ENCODE data around the gene C8B.

C8B gene

DNA sequence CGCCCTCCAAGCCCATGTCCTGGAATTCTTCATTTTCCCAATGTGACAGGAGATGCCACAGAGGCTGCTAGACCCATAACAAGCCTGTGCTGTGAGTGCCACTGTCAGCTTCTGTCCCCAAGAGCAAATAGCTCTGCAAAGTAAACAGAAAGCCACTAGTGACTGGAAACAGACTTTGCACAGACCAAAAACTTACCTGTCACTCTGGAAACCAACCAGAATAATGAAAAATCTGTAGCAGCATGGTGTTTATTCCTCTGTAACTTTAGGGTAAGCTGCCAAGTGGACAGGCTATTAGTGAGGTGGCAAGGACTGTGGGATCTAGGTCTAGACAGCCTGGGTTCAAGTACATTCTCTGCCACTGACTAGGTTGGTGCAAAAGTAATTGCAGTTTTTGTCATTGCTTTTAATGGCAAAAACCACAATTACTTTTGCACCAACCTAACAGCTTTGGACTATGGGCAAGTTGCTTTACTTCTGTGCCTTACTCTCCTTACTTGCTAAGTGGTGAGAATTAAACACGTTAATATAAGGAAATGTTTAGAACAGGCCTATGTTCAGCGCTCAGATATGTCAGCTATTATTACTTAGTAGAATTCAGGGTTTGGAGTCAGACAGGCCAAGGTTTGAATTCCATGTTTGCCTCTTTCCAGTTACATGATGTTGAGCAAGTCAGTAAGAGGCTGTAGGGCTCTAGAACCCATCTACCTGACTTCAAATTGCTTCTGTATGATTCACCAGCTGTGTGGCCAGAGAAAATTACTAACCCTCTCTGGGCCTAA is at the start of gene C8B:
C8B (minus strand) TSS at position 100 of the 782 bp plus-strand sequence; CDS start at position 33, 67 bp downstream.
- TF ChIP-seq, protein P1, sequence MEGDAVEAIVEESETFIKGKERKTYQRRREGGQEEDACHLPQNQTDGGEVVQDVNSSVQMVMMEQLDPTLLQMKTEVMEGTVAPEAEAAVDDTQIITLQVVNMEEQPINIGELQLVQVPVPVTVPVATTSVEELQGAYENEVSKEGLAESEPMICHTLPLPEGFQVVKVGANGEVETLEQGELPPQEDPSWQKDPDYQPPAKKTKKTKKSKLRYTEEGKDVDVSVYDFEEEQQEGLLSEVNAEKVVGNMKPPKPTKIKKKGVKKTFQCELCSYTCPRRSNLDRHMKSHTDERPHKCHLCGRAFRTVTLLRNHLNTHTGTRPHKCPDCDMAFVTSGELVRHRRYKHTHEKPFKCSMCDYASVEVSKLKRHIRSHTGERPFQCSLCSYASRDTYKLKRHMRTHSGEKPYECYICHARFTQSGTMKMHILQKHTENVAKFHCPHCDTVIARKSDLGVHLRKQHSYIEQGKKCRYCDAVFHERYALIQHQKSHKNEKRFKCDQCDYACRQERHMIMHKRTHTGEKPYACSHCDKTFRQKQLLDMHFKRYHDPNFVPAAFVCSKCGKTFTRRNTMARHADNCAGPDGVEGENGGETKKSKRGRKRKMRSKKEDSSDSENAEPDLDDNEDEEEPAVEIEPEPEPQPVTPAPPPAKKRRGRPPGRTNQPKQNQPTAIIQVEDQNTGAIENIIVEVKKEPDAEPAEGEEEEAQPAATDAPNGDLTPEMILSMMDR (IDR thresholded peaks at IDR 0.05; ENCODE audit: insufficient read depth, low read length, missing control alignments): no peak
- no peak within 1 kb of the TSS for H3K4me3 ChIP-seq (ENCODE audit: low read depth, low read length)
- DNase-seq (ENCODE audit: low read depth, low spot score): no peak
- POLR2A ChIA-PET: no interaction called here
- CTCF ChIA-PET: interaction anchor here (1.8 to 1.9 kb wide), 2 partner anchors 15 to 134 kb away, joined by 4 to 10 read pairs; no protein-coding TSS in a partner anchor

DNA sequence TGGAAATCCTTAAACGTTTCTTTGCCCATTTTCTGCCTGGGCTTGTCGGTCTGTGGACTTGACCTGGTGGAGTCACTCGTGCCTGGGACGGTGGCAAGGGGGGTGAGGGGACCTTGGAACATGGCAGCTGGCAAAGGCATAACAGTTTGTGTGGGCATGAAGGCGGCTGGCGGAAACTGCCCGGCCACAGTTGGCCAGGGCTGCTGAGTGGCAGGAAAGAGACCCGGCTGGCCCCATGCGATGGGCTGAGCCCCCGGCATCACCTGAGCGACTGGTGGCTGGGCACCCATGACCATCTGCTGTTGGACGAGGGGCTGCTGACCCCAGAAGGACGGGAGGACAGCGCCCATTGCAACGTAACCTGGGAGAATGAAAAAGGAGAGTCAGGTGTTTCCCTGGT is 49.3 kb upstream of the C8B start:
- H3K4me3 ChIP-seq (ENCODE audit: low read depth, low read length): no peak overlapping the region
- ChIA-PET POLR2A (no interaction called here), CTCF (no interaction called here)
- TF ChIP-seq, protein P1 (IDR thresholded peaks at IDR 0.05; ENCODE audit: insufficient read depth, low read length, missing control alignments): no peak
- DNase-seq (ENCODE audit: low read depth, low spot score): no peak

GRCh38 chr1:57013522-57013921 is 47.7 kb upstream of the C8B start:
- TF ChIP-seq, protein P1 (IDR thresholded peaks at IDR 0.05; ENCODE audit: insufficient read depth, low read length, missing control alignments): no peak
- H3K4me3 ChIP-seq (ENCODE audit: low read depth, low read length): no peak overlapping the region
- ChIA-PET POLR2A (no interaction called here), CTCF (no interaction called here)
- no peak for DNase-seq (ENCODE audit: low read depth, low spot score)

DNA sequence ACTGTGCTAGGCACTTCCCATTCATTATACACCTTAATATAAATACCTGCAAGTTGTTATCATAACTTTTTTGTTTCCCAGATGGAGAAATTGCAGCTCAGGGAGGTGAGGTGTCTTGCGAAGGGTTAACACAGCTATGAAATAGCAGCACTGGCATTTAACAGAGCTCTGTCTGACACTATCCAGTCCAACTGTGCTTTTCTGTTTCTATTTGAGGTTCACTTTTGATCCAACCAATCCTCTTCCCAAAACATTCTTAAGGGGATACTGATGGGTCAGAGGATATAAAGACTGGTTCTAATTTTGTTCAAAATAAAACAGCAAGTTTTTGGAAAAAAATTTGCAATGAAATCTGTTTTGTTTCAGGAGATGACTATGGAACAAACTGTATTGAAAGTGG is 46.5 kb upstream of the C8B start:
- POLR2A ChIA-PET: no interaction called here
- TF ChIP-seq, protein P1 (IDR thresholded peaks at IDR 0.05; ENCODE audit: insufficient read depth, low read length, missing control alignments): no peak
- CTCF ChIA-PET: no interaction called here
- no peak overlapping the region for H3K4me3 ChIP-seq (ENCODE audit: low read depth, low read length)
- no peak for DNase-seq (ENCODE audit: low read depth, low spot score)

GRCh38 chr1:57010511-57010910 is 44.7 kb upstream of the C8B start:
- TF ChIP-seq, protein P1 (IDR thresholded peaks at IDR 0.05; ENCODE audit: insufficient read depth, low read length, missing control alignments): no peak
- H3K4me3 ChIP-seq (ENCODE audit: low read depth, low read length): no peak overlapping the region
- ChIA-PET POLR2A (no interaction called here), CTCF (no interaction called here)
- DNase-seq (ENCODE audit: low read depth, low spot score): no peak

- CTCF ChIA-PET: interaction anchor here (1.1 kb wide), 1 partner anchor 29 kb away, joined by 3 read pairs; no protein-coding TSS in a partner anchor
- TF ChIP-seq, protein P1 (IDR thresholded peaks at IDR 0.05; ENCODE audit: insufficient read depth, low read length, missing control alignments): no peak
- no peak for DNase-seq (ENCODE audit: low read depth, low spot score)
- H3K4me3 ChIP-seq (ENCODE audit: low read depth, low read length): no peak overlapping the region
- POLR2A ChIA-PET: no interaction called here
Observed at GRCh38 chr1:57007948-57008347, 42.1 kb upstream of the C8B start.

Measured in AG04449 (cell line).